ENCODE data around the gene SNRPA. TPM values are rescaled to one million over a fixed set of nuclear protein-coding genes. Genes with fewer than 3 reads are reported as not detected.
"Not testable (repeated sequence)": the region's sequence is repeated elsewhere in the genome, so short reads cannot be mapped to it uniquely, and the experiment has no call there.

SNRPA gene
- total RNA-seq, 2 donors from 2014 or later = 171 to 175 TPM

DNA sequence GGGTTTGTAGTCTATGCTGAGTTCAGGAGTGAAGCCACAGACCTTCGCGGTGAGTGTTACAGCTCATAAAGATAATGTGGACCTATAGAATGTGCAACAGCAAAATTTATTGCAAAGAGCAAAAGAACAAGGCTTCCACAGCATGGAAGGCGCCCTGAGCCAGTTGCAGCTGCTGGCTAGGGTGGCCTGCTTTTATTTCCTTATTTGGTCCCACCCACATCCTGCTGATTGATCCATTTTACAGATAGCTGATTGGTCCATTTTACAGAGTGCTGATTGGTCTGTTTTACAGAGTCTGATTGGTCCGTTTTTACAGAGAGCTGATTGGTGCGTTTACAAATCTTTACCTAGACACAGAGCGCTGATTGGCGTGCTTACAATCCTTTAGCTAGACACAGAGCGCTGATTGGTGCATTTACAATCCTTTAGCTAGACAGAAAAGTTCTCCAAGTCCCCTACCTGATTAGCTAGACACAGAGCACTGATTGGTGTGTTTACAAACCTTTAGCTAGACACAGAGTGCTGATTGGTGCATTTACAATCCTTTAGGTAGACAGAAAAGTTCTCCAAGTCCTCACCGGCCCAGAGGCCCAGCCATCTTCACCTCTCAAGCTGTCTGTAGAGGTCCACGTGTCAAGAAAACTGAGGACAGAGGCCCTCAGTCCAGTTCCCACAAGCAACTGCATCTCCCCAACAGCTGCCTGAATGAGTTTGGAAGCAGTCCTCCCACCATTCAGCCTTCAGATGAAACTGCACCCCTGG lies 20.3 kb downstream of the SNRPA start:
- not testable (repeated sequence) for H3K9me3 Mint-ChIP-seq, H3K27me3 Mint-ChIP-seq, H3K4me1 Mint-ChIP-seq, H3K4me3 Mint-ChIP-seq, H3K27ac Mint-ChIP-seq
- peaks cover 39% of the 10 kb centered on the region for H3K36me3 Mint-ChIP-seq (ENCODE audit: low read depth)
- ATAC-seq (replicated peaks) = peak; percentile 18

DNA sequence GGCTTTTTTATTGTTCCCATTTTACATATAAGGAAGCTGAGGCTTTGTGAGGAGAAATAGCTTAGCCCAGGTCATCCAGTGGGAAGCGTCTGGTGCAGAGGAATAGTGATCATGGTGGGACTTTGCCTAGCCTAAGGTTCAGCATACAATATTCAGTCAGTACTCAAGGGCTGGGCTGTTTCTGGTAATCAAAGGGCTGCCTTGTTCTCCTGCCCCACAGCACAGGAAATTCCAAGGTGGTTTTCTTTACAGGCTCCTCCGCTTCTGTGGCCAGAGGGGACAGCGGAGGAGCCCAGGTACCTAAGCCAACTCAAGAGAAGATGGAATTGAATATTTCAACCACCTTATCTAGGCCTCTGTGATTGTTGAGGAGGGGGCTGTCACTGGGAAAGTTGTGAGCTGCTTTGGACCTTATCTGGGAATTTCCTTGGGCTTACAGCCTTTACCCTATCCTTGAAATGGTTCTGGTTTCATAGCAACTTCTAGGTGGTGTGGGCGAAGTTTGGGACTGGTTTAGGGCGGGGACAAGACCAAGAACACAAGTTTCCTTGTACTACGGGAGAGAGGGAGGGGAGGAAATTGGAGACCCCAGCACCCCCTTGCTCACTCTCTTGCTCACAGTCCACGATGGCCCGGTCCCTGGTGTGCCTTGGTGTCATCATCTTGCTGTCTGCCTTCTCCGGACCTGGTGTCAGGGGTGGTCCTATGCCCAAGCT lies 24.1 kb downstream of the SNRPA start, which contains the start of gene MIA:
TSS of gene MIA (plus strand) at position 606 of the 716 bp plus-strand sequence. CDS start at position 628, 22 bp downstream.
- Mint-ChIP-seq H3K27me3 (no peaks in the 10 kb centered on the region), H3K4me3 (no peak within 1 kb of the TSS), H3K9me3 (peaks cover 4% of the 10 kb centered on the region), H3K27ac (no peak within 1 kb of the TSS), H3K36me3 (ENCODE audit: low read depth) (peaks cover 29% of the 10 kb centered on the region), H3K4me1 (peaks cover 22% of the 10 kb centered on the region)
- no peak for ATAC-seq (replicated peaks)

DNA sequence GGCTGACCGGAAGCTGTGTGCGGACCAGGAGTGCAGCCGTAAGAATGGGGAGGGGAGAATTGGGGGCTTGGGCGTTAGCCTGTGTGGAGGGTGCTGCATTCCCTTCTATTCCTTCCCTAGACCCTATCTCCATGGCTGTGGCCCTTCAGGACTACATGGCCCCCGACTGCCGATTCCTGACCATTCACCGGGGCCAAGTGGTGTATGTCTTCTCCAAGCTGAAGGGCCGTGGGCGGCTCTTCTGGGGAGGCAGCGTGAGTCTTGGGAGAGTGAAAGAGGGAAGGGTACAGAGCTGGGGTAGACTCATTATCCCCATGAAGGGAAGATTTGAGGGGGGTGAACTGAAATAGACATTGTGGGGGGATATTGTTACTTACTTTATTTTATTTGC lies 24.6 kb downstream of the SNRPA start:
- H3K9me3 Mint-ChIP-seq = peaks cover 4% of the 10 kb centered on the region
- H3K27ac Mint-ChIP-seq = no peak overlapping the region
- peaks cover 31% of the 10 kb centered on the region for H3K36me3 Mint-ChIP-seq (ENCODE audit: low read depth)
- H3K4me3 Mint-ChIP-seq = no peak overlapping the region
- H3K27me3 Mint-ChIP-seq = no peaks in the 10 kb centered on the region
- peaks cover 27% of the 10 kb centered on the region for H3K4me1 Mint-ChIP-seq
- no peak for ATAC-seq (replicated peaks)

DNA sequence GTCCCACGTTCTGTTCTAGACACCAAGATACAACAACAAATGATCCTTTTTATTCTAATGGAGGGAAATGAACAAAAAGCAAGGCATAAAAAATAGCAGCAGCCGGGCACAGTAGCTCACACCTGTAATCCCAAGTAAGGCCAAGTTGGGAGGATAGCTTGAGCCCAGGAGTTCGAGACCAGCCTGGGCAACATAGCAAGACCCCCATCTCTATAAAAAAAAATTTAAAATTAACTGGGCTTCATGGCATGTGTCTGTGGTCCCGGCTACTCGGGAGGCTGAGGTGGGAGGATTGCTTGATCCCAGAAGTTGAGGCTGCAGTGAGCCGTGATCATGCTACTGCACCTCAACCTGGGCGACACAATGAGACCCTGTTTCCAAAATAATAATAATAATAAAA lies 25.4 kb downstream of the SNRPA start:
- Mint-ChIP-seq H3K9me3 (no peaks in the 10 kb centered on the region), H3K4me1 (peaks cover 25% of the 10 kb centered on the region), H3K4me3 (peak overlapping the region; percentile 92), H3K27me3 (no peaks in the 10 kb centered on the region), H3K36me3 (ENCODE audit: low read depth) (peaks cover 32% of the 10 kb centered on the region), H3K27ac (no peak overlapping the region)
- ATAC-seq (replicated peaks) = no peak

DNA sequence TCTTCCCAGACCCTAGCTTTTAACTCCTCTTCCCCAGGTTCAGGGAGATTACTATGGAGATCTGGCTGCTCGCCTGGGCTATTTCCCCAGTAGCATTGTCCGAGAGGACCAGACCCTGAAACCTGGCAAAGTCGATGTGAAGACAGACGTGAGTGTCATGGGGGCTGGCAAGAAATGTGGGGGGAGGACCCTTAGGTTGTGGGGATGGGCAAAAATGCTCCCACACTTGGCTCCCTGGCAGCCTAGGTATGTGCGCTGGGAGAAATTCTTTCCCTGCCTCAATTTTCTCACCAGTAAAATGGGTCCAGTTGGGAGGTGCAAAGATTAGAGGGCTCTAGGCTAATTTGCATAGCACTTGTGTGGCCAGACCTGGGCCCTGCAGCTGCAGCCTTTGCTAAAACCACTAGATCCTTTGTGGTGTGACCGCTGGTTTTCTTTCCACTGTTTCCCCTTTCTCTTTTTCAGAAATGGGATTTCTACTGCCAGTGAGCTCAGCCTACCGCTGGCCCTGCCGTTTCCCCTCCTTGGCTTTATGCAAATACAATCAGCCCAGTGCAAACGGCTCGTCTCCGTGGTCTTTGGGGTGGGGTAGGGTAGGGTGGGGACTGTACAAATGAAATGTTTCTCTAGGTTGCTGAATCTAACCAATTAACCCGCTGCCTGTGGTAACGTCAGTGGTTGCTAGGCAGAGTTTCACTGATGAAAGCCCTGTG lies 26.1 kb downstream of the SNRPA start:
- H3K27me3 Mint-ChIP-seq = no peaks in the 10 kb centered on the region
- H3K36me3 Mint-ChIP-seq (ENCODE audit: low read depth) = peaks cover 40% of the 10 kb centered on the region
- peak; percentile 66 for ATAC-seq (replicated peaks)
- H3K9me3 Mint-ChIP-seq = no peaks in the 10 kb centered on the region
- peaks cover 25% of the 10 kb centered on the region for H3K4me1 Mint-ChIP-seq
- peak overlapping the region; percentile 91 for H3K27ac Mint-ChIP-seq
- peak overlapping the region; percentile 92 for H3K4me3 Mint-ChIP-seq

DNA sequence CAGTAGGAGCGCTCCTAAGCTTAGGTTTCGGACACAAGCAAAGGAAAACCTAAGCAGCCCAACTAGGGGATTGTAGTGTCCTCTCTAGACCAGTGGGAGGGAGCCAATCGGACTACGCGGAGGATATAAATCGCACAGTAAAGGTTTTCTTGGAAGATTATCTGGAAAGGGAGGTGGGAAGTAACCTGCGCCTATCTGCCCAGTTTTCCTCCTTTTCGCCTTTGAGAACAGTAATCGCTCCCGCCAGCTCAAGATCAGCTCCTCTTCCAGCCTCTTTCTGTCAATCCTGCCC lies 26.6 kb downstream of the SNRPA start:
- Mint-ChIP-seq H3K9me3 (no peaks in the 10 kb centered on the region), H3K36me3 (ENCODE audit: low read depth) (peaks cover 44% of the 10 kb centered on the region), H3K27me3 (no peaks in the 10 kb centered on the region), H3K4me3 (peak overlapping the region; percentile 92), H3K27ac (peak overlapping the region; percentile 91), H3K4me1 (peaks cover 25% of the 10 kb centered on the region)
- no peak for ATAC-seq (replicated peaks)

DNA sequence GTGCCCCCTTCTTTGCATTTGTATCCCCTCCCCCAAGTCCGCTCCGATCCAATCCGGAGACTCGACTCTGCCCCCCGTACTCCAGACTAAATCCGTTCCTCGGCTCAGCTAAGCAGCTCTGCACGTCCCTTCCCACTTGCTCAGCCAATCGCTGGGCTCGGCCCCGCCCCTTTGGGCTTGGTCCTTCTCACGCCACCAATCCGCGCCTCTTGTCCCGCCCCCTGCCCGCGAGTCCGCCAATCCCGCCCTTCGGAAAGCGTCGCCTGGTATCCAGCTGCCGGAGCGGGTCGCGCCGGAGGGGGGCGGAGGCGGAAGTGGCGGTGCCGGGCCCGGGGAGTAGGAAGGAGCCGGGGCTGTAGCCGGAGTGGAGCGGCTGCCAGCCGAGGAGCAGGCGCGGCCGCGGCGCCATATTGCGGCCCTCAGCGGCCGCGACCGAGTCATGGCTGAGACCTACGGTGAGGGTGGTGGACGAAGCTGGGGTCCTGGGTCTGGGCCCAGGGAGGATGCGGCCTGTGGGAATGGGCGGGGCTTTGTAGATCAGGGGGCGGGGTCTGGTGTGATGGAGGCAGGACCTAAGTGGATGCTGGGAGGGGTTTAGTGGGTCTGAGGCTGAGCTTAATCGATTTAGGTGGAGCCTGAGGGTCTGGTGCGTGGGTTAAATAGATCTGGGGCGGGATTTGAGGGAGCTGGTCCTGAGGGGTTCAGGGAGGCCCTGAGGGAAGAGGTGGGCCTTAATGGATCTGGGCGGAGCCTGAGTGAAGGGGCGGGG lies 27.1 kb downstream of the SNRPA start, which contains the start of gene RAB4B:
TSS of gene RAB4B (plus strand) at position 311 of the 769 bp plus-strand sequence. CDS start at position 440, 129 bp downstream.
- peak; percentile 82 for ATAC-seq (replicated peaks)
- Mint-ChIP-seq H3K27ac (peak within 1 kb of the TSS; percentile 91), H3K9me3 (no peaks in the 10 kb centered on the region), H3K27me3 (no peaks in the 10 kb centered on the region), H3K36me3 (ENCODE audit: low read depth) (peaks cover 46% of the 10 kb centered on the region), H3K4me1 (peaks cover 26% of the 10 kb centered on the region), H3K4me3 (peak within 1 kb of the TSS; percentile 92)

DNA sequence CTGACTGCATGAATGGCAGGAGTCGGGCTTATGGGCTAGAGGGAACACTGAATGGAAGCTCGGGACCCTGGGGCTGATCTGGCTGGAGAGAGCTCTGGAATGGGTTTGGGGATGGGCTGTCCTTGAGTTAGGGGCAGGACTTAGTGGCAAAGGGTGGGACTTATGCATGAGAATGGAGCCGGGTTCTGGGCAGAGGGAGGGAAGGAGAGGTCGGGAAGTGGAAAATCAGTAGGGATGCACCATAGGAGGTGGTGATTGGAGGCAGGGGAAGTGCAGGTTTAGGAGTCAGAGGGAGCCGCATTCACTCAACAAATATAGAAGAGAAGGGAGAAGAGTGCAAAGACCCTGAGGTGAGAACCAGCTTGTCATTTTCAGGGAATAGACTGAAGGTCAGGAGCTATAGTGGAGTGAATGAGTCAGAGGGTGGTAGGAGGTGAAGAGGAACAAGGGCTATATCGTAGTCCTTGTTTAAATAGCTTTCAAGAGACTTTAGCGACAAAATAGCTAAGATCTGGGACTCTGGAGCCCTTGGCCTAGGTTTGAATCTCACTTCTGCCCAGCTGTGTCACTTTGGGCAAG lies 27.8 kb downstream of the SNRPA start:
- ATAC-seq (replicated peaks) = no peak
- Mint-ChIP-seq H3K4me3 (peak overlapping the region; percentile 92), H3K4me1 (peaks cover 30% of the 10 kb centered on the region)

DNA sequence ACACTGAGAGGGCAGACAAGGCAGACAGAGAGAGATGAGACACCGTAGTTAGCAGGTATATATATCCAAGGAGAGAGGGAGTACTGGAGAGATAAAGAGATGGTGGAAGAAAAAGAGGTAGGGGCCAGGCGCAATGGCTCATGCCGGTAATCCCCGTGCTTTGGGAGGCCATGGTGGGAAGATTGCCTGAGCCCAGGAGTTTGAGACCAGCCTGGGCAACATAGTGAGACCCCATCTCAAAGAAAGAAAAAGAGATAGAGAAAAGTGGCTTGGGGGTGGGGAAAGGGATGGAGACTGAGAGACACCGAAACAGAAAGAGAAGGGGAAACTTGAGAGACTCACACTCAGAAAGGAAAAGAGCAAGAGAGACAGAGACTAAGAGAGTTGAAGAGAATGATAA lies 29.6 kb downstream of the SNRPA start:
- peak overlapping the region; percentile 92 for H3K4me3 Mint-ChIP-seq
- peaks cover 61% of the 10 kb centered on the region for H3K36me3 Mint-ChIP-seq (ENCODE audit: low read depth)
- no peaks in the 10 kb centered on the region for H3K27me3 Mint-ChIP-seq
- no peak for ATAC-seq (replicated peaks)
- peak overlapping the region; percentile 85 for H3K27ac Mint-ChIP-seq
- H3K4me1 Mint-ChIP-seq = peaks cover 32% of the 10 kb centered on the region
- no peaks in the 10 kb centered on the region for H3K9me3 Mint-ChIP-seq

More for the DNA sequence above, 27.8 kb downstream of the SNRPA start:
- H3K27ac Mint-ChIP-seq = peak overlapping the region; percentile 91
- no peaks in the 10 kb centered on the region for H3K9me3 Mint-ChIP-seq
- H3K36me3 Mint-ChIP-seq (ENCODE audit: low read depth) = peaks cover 51% of the 10 kb centered on the region
- no peaks in the 10 kb centered on the region for H3K27me3 Mint-ChIP-seq

DNA sequence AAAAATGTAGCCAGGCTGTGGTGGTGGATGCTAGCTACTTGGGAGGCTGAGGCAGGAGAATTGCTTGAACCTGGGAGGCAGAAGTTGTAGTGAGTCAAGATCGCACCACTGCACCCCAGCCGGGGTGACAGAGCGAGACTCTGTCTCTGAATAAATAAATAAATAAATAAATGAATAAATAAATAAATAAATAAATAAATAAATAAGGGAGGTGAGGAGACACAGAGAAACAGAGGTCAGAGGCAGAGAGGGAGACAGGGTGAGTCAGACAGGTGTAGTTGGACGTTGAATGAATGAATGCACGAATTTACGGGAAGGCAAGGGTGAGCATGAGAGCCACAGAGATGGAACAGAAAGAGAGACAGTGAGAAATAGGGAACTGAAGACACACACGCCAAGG lies 30.1 kb downstream of the SNRPA start:
- ATAC-seq (replicated peaks) = no peak
- Mint-ChIP-seq H3K9me3 (no peaks in the 10 kb centered on the region), H3K36me3 (ENCODE audit: low read depth) (peaks cover 63% of the 10 kb centered on the region), H3K27ac (peak overlapping the region; percentile 85), H3K27me3 (no peaks in the 10 kb centered on the region), H3K4me1 (peaks cover 35% of the 10 kb centered on the region), H3K4me3 (no peak overlapping the region)

DNA sequence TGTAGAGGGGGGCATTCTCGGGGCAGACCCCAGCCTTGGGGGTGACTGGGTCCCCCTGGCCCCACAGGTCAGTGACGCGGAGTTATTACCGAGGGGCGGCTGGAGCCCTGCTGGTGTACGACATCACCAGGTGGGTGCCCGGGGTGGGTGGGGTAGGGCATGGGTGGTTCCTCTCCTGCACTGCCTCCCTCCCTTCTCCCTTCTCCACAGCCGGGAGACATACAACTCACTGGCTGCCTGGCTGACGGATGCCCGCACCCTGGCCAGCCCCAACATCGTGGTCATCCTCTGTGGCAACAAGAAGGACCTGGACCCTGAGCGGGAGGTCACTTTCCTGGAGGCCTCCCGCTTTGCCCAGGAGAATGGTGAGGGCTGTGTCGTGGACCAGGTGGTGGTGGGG lies 32.7 kb downstream of the SNRPA start:
- Mint-ChIP-seq H3K9me3 (no peaks in the 10 kb centered on the region), H3K4me3 (no peak overlapping the region), H3K27me3 (no peaks in the 10 kb centered on the region), H3K36me3 (ENCODE audit: low read depth) (peaks cover 64% of the 10 kb centered on the region), H3K4me1 (peaks cover 26% of the 10 kb centered on the region), H3K27ac (no peak overlapping the region)
- ATAC-seq (replicated peaks) = no peak

DNA sequence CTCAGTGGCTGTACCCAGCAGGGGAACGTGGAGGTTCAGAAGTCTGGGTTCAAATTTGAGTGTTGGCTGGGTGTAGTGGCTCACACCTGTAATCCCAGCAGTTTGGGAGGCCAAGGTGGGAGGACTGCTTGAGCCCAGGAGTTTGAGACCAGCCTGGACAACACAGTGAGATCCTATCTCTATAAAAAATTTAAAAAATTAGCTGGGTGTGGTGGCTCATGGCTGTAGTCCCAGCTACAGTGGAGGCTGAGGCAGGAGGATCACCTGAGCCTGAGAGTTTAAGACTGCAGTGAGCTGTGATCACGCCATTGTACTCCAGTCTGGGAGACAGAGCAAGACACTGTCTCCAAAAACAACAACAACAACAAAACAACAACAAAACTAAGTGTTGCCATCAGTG lies 33.1 kb downstream of the SNRPA start:
- not testable (repeated sequence) for H3K9me3 Mint-ChIP-seq; H3K4me3 Mint-ChIP-seq; ATAC-seq (replicated peaks); H3K27ac Mint-ChIP-seq; H3K27me3 Mint-ChIP-seq
- Mint-ChIP-seq H3K4me1 (peaks cover 23% of the 10 kb centered on the region), H3K36me3 (ENCODE audit: low read depth) (peaks cover 64% of the 10 kb centered on the region)

DNA sequence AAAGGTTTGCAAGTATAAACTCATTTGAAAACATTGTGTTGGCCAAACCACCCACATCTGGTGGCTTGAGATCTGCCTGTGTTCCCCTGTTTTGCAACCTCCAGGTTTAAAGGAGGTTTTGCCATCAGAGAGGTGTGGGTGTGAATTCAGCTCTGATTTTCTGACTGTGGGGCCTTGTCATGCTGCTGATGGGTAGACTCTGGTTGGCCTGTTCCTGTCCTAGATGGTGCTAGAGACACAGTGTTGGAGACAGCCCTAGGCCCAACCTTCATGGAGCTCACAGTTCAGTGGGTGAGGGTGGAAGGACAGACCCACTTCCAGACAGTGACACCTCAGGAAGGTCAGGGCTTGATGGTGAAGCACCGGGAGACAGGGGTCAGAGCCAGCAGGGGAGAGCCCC lies 34.5 kb downstream of the SNRPA start:
- Mint-ChIP-seq H3K9me3 (no peaks in the 10 kb centered on the region), H3K36me3 (ENCODE audit: low read depth) (peaks cover 68% of the 10 kb centered on the region), H3K27me3 (no peaks in the 10 kb centered on the region), H3K4me3 (no peak overlapping the region), H3K27ac (no peak overlapping the region), H3K4me1 (peaks cover 18% of the 10 kb centered on the region)
- ATAC-seq (replicated peaks) = peak; percentile 68

Measured in activated T-helper 17 cell treated with anti-CD3 and anti-CD28 coated beads, Interleukin-2, amount 50 U/mL, for 72 hours (primary cell).